WTC11 (cell line): ENCODE data around the gene LAMP5. TPM values are rescaled to one million over a fixed set of nuclear protein-coding genes. Genes with fewer than 3 reads are reported as not detected.

Source experiments
- ATAC-seq: fragments of 200-7000 bp; cut with Tn5 transposase; 2 replicates; pipeline ENCODE4 v1.10.0; 2021; ENCODE audit warnings: mild to moderate bottlenecking, moderate library complexity
- CTCF ChIA-PET: fragments of 300-600 bp; sonication (Branson Sonifier 250); formaldehyde crosslinking; loops from one replicate; lab custom pipeline; 2021; ENCODE audit warnings: antibody characterized with exemption; lab: Charles Lee
- POLR2A ChIA-PET: fragments of 350-600 bp; sonication (Branson Sonifier 250); formaldehyde crosslinking; loops from one replicate; lab custom pipeline; 2021; ENCODE audit warnings: antibody characterized with exemption; lab: Charles Lee
- DNase-seq: peaks from one replicate; pipeline ENCODE4 v3.0.0; 2021; ENCODE audit warnings: low spot score
- H3K27ac Mint-ChIP-seq: 2 replicates; pipeline ENCODE4 v1.8.0; 2021; ENCODE audit warnings: mixed read lengths
- H3K27me3 Mint-ChIP-seq: 2 replicates; pipeline ENCODE4 v1.8.0; 2021; ENCODE audit warnings: low read depth, mild to moderate bottlenecking, moderate library complexity, mixed read lengths
- H3K36me3 Mint-ChIP-seq: 2 replicates; pipeline ENCODE4 v1.8.0; 2021; ENCODE audit warnings: mixed read lengths
- H3K4me1 Mint-ChIP-seq: 2 replicates; pipeline ENCODE4 v1.8.0; 2022; ENCODE audit warnings: mixed read lengths
- H3K4me3 Mint-ChIP-seq: 2 replicates; pipeline ENCODE4 v1.8.0; 2021; ENCODE audit warnings: mild to moderate bottlenecking, moderate library complexity, mixed read lengths
- H3K9me3 Mint-ChIP-seq: 2 replicates; pipeline ENCODE4 v1.8.0; 2021; ENCODE audit warnings: mixed read lengths
- CBFB ChIP-seq: sonication (generic); formaldehyde crosslinking; IDR thresholded peaks from 2 replicates; pipeline ENCODE4 v1.8.1; 2022; ENCODE audit warnings: mild to moderate bottlenecking, low read depth, missing genetic modification reagents
- GABPB1 ChIP-seq: sonication (generic); formaldehyde crosslinking; IDR thresholded peaks from 2 replicates; pipeline ENCODE4 v1.8.1; 2023; ENCODE audit warnings: mild to moderate bottlenecking, missing genetic modification reagents
- GTF2I ChIP-seq: fragments of 250-450 bp; sonication (Bioruptor Pico); conservative IDR thresholded peaks from 2 replicates; pipeline ENCODE4 v1.4.0; 2021; ENCODE audit warnings: mild to moderate bottlenecking
- JAZF1 ChIP-seq: fragments of 250-450 bp; sonication (Bioruptor Pico); IDR thresholded peaks from 2 replicates; pipeline ENCODE4 v1.9.0; 2021; ENCODE audit warnings: moderate library complexity, mild to moderate bottlenecking, inconsistent platforms
- NFATC4 ChIP-seq: fragments of 250-450 bp; sonication (Bioruptor Pico); IDR thresholded peaks from 2 replicates; pipeline ENCODE4 v1.9.0; 2021; ENCODE audit warnings: mild to moderate bottlenecking
- NFE2L1 ChIP-seq: sonication (generic); formaldehyde crosslinking; IDR thresholded peaks from 2 replicates; pipeline ENCODE4 v1.8.1; 2023; ENCODE audit warnings: missing genetic modification reagents
- NR1H2 ChIP-seq: sonication (generic); formaldehyde crosslinking; IDR thresholded peaks from 2 replicates; pipeline ENCODE4 v1.9.0; 2021; ENCODE audit warnings: mild to moderate bottlenecking, moderate library complexity, missing genetic modification reagents
- NR2C2 ChIP-seq: sonication (generic); formaldehyde crosslinking; IDR thresholded peaks from 2 replicates; pipeline ENCODE4 v1.8.0; 2022; ENCODE audit warnings: mild to moderate bottlenecking, missing genetic modification reagents
- RORB ChIP-seq: fragments of 250-450 bp; sonication (Bioruptor Pico); IDR thresholded peaks from 2 replicates; pipeline ENCODE4 v1.9.0; 2021; ENCODE audit warnings: mild to moderate bottlenecking
- SMAD4 ChIP-seq: sonication (generic); formaldehyde crosslinking; IDR thresholded peaks from 2 replicates; pipeline ENCODE4 v1.8.0; 2022; ENCODE audit warnings: mild to moderate bottlenecking, missing genetic modification reagents
- TP53 ChIP-seq: sonication (generic); formaldehyde crosslinking; IDR thresholded peaks from 2 replicates; pipeline ENCODE4 v1.8.1; 2023; ENCODE audit warnings: mild to moderate bottlenecking, missing genetic modification reagents
- ZBTB21 ChIP-seq: sonication (generic); formaldehyde crosslinking; IDR thresholded peaks from 2 replicates; pipeline ENCODE4 v1.8.1; 2023; ENCODE audit warnings: mild to moderate bottlenecking, missing genetic modification reagents, borderline replicate concordance
- ZNF121 ChIP-seq: sonication (generic); formaldehyde crosslinking; IDR thresholded peaks from 2 replicates; pipeline ENCODE4 v1.8.0; 2023; ENCODE audit warnings: missing genetic modification reagents
- ZNF219 ChIP-seq: sonication (generic); formaldehyde crosslinking; IDR thresholded peaks from 2 replicates; pipeline ENCODE4 v1.8.0; 2023; ENCODE audit warnings: missing genetic modification reagents, mild to moderate bottlenecking, borderline replicate concordance
- ZNF263 ChIP-seq: sonication (generic); formaldehyde crosslinking; IDR thresholded peaks from 2 replicates; pipeline ENCODE4 v1.8.1; 2022; ENCODE audit warnings: low read depth, mild to moderate bottlenecking, moderate library complexity, missing genetic modification reagents
- ZNF396 ChIP-seq: fragments of 250-450 bp; sonication (Bioruptor Pico); IDR thresholded peaks from 2 replicates; pipeline ENCODE4 v1.8.0; 2021; ENCODE audit warnings: mild to moderate bottlenecking, moderate library complexity, borderline replicate concordance
- ZNF416 ChIP-seq: fragments of 250-450 bp; sonication (Bioruptor Pico); IDR thresholded peaks from 2 replicates; pipeline ENCODE4 v1.9.0; 2021; ENCODE audit warnings: mild to moderate bottlenecking, inconsistent platforms
- total RNA-seq: library from RNA; stranded (reverse); gene quantifications from 3 replicates; pipeline ENCODE4 v1.2.3, GENCODE V29; 2021
- TF ChIP-seq, protein P1 (sequence below): fragments of 250-450 bp; sonication (Bioruptor Pico); conservative IDR thresholded peaks from 2 replicates; pipeline ENCODE4 v1.9.0; 2021; ENCODE audit warnings: mild to moderate bottlenecking
- TF ChIP-seq, protein P2 (sequence below): sonication (generic); formaldehyde crosslinking; IDR thresholded peaks from 2 replicates; pipeline ENCODE4 v1.8.1; 2022; ENCODE audit warnings: low read depth, missing genetic modification reagents, borderline replicate concordance
- TF ChIP-seq, protein P3 (sequence below): sonication (generic); formaldehyde crosslinking; IDR thresholded peaks from 2 replicates; pipeline ENCODE4 v1.8.1; 2022; ENCODE audit warnings: missing genetic modification reagents, borderline replicate concordance
- TF ChIP-seq, protein P4 (sequence below): sonication (generic); formaldehyde crosslinking; IDR thresholded peaks from 2 replicates; pipeline ENCODE4 v1.8.1; 2023; ENCODE audit warnings: mild to moderate bottlenecking, missing genetic modification reagents, moderate library complexity
- TF ChIP-seq, protein P5 (sequence below): sonication (generic); formaldehyde crosslinking; IDR thresholded peaks from 2 replicates; pipeline ENCODE4 v1.8.0; 2022; ENCODE audit warnings: missing genetic modification reagents
- TF ChIP-seq, protein P6 (sequence below): sonication (generic); formaldehyde crosslinking; IDR thresholded peaks from 2 replicates; pipeline ENCODE4 v1.8.1; 2023; ENCODE audit warnings: mild to moderate bottlenecking, missing genetic modification reagents, moderate library complexity

The LAMP5 gene
- total RNA-seq, 1 experiment from 2014 or later, result 0.31 TPM

DNA sequence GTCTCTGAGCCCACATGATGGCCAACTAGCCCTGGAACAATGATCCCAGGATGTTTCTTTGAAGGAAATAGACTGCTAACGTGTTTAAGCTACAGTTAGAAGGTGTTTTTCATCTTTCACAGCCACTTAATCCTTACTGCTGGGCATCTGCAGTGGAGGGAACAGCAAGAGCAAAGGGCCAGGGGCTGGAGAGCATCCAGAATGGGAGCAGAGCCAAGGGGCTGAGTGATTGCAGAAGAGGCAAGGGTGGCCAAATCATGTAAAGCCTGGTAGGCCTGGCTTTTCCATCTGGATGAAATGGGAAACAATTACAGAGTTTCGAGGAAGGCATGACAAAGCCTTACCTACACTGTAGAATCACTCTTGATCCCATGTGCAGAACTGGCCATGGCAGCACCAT, 18.7 kb upstream of the LAMP5 start:
- no peak for TF ChIP-seq ZNF416 (CRISPR knock-in tag)
- TF ChIP-seq NFATC4 (CRISPR knock-in tag), result no peak
- TF ChIP-seq NR2C2, result no peak
- no peak for TF ChIP-seq ZBTB21
- no peak for TF ChIP-seq JAZF1 (CRISPR knock-in tag)
- no peak for TF ChIP-seq NR1H2 (CRISPR knock-in tag)
- no peak for TF ChIP-seq SMAD4 (CRISPR knock-in tag)
- no peak for TF ChIP-seq GTF2I (CRISPR knock-in tag)
- TF ChIP-seq, protein P1, sequence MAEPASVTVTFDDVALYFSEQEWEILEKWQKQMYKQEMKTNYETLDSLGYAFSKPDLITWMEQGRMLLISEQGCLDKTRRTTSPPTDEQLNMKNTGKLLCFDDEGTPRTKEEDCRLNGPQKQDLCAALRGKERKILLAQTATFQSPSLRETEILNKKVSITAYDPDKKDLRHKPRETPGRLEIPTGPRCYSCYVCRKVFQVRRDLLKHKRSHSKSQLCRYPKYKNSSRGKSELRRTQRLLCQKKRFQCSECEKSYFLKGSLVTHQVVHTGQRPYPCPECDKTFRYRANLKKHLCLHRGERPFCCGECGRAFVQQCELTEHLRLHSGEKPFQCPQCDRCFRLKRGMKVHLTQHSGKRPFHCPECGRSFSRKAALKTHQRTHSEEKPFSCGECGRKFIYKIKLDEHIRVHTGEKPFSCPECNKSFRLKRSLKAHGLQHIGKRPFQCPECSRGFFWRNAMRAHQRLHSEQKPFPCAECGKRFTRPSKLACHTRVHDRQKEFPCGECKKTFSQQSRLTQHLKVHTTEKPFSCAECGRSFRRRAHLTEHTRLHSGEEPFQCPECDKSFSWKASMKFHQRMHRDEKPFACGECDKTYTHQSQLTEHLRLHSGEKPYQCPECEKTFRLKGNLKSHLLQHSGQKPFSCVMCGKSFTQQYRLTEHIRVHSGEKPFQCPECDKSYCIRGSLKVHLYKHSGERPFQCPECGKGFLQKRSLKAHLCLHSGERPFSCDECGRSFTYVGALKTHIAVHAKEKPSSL, result no peak
- no peak for TF ChIP-seq RORB
- TF ChIP-seq TP53 (CRISPR knock-in tag), result no peak
- TF ChIP-seq, all 79 proteins: peak for 0
- H3K27ac Mint-ChIP-seq, result no peak overlapping the region
- no peak overlapping the region for H3K4me3 Mint-ChIP-seq
- ChIA-PET CTCF (no interaction called here), POLR2A (no interaction called here)
- H3K36me3 Mint-ChIP-seq, result no peaks in the 10 kb centered on the region
- 0 out of 2 replicates have a peak, but pooled peaks cover 10% of the 10 kb centered on the region for H3K9me3 Mint-ChIP-seq
- H3K27me3 Mint-ChIP-seq, result peaks cover 2% of the 10 kb centered on the region; the same call in 1 of the 2 replicates
- DNase-seq (no peak), ATAC-seq (no peak)
- H3K4me1 Mint-ChIP-seq, result no peaks in the 10 kb centered on the region

DNA sequence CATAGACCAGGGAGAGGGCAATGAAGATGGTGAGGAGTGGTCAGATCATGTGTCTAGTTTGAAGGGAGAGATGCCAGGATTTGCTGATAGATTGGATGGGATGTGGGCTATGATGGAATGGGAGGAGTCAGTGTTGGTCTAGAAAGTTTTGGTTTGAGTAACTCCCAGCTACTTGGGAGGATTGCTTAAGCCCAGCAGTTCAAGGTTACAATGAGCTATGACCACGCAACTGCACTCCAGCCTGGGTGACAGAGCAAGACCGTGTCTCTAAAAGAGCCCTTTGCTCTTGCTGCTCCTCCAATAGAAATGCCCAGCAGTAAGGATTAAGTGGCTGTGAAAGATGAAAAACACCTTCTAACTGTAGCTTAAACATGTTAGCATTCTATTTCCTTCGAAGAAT, 18.2 kb upstream of the LAMP5 start:
- ChIA-PET POLR2A (no interaction called here), CTCF (no interaction called here)
- DNase-seq, result no peak
- no peak for ATAC-seq
- TF ChIP-seq, protein P2, sequence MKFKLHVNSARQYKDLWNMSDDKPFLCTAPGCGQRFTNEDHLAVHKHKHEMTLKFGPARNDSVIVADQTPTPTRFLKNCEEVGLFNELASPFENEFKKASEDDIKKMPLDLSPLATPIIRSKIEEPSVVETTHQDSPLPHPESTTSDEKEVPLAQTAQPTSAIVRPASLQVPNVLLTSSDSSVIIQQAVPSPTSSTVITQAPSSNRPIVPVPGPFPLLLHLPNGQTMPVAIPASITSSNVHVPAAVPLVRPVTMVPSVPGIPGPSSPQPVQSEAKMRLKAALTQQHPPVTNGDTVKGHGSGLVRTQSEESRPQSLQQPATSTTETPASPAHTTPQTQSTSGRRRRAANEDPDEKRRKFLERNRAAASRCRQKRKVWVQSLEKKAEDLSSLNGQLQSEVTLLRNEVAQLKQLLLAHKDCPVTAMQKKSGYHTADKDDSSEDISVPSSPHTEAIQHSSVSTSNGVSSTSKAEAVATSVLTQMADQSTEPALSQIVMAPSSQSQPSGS (CRISPR knock-in tag), result no peak
- Mint-ChIP-seq H3K9me3 (0 out of 2 replicates have a peak, but pooled peaks cover 10% of the 10 kb centered on the region), H3K27me3 (peaks cover 2% of the 10 kb centered on the region; the same call in 1 of the 2 replicates), H3K4me3 (no peak overlapping the region), H3K4me1 (no peaks in the 10 kb centered on the region), H3K36me3 (no peaks in the 10 kb centered on the region), H3K27ac (no peak overlapping the region)

DNA sequence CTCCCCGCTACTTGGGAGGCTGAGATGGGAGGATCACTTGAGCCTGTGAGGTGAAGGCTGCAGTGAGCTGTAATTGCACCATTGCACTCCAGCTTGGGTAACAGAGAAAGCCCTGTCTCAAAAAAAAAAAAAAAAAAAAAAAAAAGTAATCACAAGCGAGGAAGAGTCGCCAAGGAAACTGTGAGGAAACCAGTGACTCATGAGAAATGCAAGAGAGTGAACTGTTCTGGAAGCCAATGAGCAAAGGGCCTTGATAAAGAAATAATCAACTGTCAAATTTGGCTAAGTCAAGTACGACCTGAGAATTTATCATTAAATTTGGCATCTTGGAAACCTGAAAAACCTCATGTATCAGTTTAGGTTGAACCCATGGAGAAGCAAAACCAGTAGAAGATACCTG, 16.1 kb upstream of the LAMP5 start:
- Mint-ChIP-seq H3K27ac (no peak overlapping the region), H3K36me3 (no peaks in the 10 kb centered on the region), H3K4me3 (no peak overlapping the region), H3K9me3 (0 out of 2 replicates have a peak, but pooled peaks cover 10% of the 10 kb centered on the region), H3K27me3 (peaks cover 14% of the 10 kb centered on the region), H3K4me1 (no peaks in the 10 kb centered on the region)
- ChIA-PET CTCF (interaction anchor here (0.6 kb wide), 1 partner anchor 43 kb away, joined by 4 read pairs; no protein-coding TSS in a partner anchor), POLR2A (no interaction called here)
- no peak for DNase-seq
- TF ChIP-seq, protein P3, sequence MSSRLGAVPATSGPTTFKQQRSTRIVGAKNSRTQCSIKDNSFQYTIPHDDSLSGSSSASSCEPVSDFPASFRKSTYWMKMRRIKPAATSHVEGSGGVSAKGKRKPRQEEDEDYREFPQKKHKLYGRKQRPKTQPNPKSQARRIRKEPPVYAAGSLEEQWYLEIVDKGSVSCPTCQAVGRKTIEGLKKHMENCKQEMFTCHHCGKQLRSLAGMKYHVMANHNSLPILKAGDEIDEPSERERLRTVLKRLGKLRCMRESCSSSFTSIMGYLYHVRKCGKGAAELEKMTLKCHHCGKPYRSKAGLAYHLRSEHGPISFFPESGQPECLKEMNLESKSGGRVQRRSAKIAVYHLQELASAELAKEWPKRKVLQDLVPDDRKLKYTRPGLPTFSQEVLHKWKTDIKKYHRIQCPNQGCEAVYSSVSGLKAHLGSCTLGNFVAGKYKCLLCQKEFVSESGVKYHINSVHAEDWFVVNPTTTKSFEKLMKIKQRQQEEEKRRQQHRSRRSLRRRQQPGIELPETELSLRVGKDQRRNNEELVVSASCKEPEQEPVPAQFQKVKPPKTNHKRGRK (CRISPR knock-in tag), result no peak
- no peak for TF ChIP-seq ZNF121
- no peak for TF ChIP-seq ZNF396 (CRISPR knock-in tag)
- TF ChIP-seq NFE2L1 (CRISPR knock-in tag), result no peak
- TF ChIP-seq, protein P4, sequence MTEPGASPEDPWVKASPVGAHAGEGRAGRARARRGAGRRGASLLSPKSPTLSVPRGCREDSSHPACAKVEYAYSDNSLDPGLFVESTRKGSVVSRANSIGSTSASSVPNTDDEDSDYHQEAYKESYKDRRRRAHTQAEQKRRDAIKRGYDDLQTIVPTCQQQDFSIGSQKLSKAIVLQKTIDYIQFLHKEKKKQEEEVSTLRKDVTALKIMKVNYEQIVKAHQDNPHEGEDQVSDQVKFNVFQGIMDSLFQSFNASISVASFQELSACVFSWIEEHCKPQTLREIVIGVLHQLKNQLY (CRISPR knock-in tag), result no peak
- TF ChIP-seq GABPB1, result no peak
- no peak for TF ChIP-seq CBFB (CRISPR knock-in tag)
- no peak for TF ChIP-seq ZNF219 (CRISPR knock-in tag)
- no peak for TF ChIP-seq RORB
- TF ChIP-seq, protein P5, sequence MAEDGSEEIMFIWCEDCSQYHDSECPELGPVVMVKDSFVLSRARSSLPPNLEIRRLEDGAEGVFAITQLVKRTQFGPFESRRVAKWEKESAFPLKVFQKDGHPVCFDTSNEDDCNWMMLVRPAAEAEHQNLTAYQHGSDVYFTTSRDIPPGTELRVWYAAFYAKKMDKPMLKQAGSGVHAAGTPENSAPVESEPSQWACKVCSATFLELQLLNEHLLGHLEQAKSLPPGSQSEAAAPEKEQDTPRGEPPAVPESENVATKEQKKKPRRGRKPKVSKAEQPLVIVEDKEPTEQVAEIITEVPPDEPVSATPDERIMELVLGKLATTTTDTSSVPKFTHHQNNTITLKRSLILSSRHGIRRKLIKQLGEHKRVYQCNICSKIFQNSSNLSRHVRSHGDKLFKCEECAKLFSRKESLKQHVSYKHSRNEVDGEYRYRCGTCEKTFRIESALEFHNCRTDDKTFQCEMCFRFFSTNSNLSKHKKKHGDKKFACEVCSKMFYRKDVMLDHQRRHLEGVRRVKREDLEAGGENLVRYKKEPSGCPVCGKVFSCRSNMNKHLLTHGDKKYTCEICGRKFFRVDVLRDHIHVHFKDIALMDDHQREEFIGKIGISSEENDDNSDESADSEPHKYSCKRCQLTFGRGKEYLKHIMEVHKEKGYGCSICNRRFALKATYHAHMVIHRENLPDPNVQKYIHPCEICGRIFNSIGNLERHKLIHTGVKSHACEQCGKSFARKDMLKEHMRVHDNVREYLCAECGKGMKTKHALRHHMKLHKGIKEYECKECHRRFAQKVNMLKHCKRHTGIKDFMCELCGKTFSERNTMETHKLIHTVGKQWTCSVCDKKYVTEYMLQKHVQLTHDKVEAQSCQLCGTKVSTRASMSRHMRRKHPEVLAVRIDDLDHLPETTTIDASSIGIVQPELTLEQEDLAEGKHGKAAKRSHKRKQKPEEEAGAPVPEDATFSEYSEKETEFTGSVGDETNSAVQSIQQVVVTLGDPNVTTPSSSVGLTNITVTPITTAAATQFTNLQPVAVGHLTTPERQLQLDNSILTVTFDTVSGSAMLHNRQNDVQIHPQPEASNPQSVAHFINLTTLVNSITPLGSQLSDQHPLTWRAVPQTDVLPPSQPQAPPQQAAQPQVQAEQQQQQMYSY, result no peak
- TF ChIP-seq ZNF263 (CRISPR knock-in tag), result no peak
- TF ChIP-seq, protein P6, sequence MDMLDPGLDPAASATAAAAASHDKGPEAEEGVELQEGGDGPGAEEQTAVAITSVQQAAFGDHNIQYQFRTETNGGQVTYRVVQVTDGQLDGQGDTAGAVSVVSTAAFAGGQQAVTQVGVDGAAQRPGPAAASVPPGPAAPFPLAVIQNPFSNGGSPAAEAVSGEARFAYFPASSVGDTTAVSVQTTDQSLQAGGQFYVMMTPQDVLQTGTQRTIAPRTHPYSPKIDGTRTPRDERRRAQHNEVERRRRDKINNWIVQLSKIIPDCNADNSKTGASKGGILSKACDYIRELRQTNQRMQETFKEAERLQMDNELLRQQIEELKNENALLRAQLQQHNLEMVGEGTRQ, result no peak
- ATAC-seq, result no peak
